ENCODE results near the gene CCL26. TPM values are rescaled to one million over a fixed set of nuclear protein-coding genes. Genes with fewer than 3 reads are reported as not detected.

CCL26 gene
- 1 to 10 TPM in 2 of 4 donors, not detected in 2; 3.8 to 6.3 TPM for total RNA-seq

- WGBS, 2 donors: 44 to 46% methylated on average over 9 of the region's 9 CpGs
- no peaks in the 10 kb centered on the region for H3K9me3 ChIP-seq
- DNase-seq (ENCODE audit: low spot score in 2 of 2): peak; percentile 57 to 77
- no peaks in the 10 kb centered on the region for H3K27me3 ChIP-seq
- no peak within 1 kb of the TSS for H3K4me3 ChIP-seq
- H3K36me3 ChIP-seq: no peaks in the 10 kb centered on the region
- H3K4me1 ChIP-seq: peaks cover 0 to 22% (median 0%) of the 10 kb centered on the region in 4 donors
- TF ChIP-seq CTCF (IDR thresholded peaks at IDR 0.05) (no peak), POLR2A (IDR thresholded peaks at IDR 0.05) (no peak), EP300 (IDR thresholded peaks at IDR 0.05) (peak in 1 of 2 donors; percentile 33)
- peak within 1 kb of the TSS in 3 of 4 donors; percentile 10 to 80 (median 74) for H3K27ac ChIP-seq
Measured at GRCh38 chr7:75772081-75773077, at the start of gene CCL26. TSS of gene CCL26 (minus strand) at chr7:75772211. CDS start at chr7:75772176, 35 bp downstream.

- WGBS, 2 donors: 90 to 97% methylated on average over 1 of the region's 1 CpG
- H3K27me3 ChIP-seq: no peaks in the 10 kb centered on the region
- peaks cover 0 to 3% (median 0%) of the 10 kb centered on the region in 4 donors for H3K4me1 ChIP-seq
- H3K9me3 ChIP-seq: no peaks in the 10 kb centered on the region
- TF ChIP-seq CTCF (IDR thresholded peaks at IDR 0.05) (no peak), POLR2A (IDR thresholded peaks at IDR 0.05) (no peak), EP300 (IDR thresholded peaks at IDR 0.05) (no peak)
- no peak for DNase-seq (ENCODE audit: low spot score in 2 of 2)
- H3K4me3 ChIP-seq: no peak overlapping the region
- no peaks in the 10 kb centered on the region for H3K36me3 ChIP-seq
- no peak overlapping the region for H3K27ac ChIP-seq
Measured at GRCh38 chr7:75820688-75821087, 48.7 kb upstream of the CCL26 start.

GRCh38 chr7:75819711-75820110, 47.7 kb upstream of the CCL26 start:
- no peaks in the 10 kb centered on the region for H3K27me3 ChIP-seq
- H3K9me3 ChIP-seq: no peaks in the 10 kb centered on the region
- peaks cover 0 to 3% (median 0%) of the 10 kb centered on the region in 4 donors for H3K4me1 ChIP-seq
- WGBS, 2 donors: 62 to 70% methylated on average over 2 of the region's 2 CpGs
- TF ChIP-seq EP300 (IDR thresholded peaks at IDR 0.05) (no peak), CTCF (IDR thresholded peaks at IDR 0.05) (no peak), POLR2A (IDR thresholded peaks at IDR 0.05) (no peak)
- H3K36me3 ChIP-seq: no peaks in the 10 kb centered on the region
- H3K27ac ChIP-seq: no peak overlapping the region
- no peak overlapping the region for H3K4me3 ChIP-seq
- peak in 1 of 2 donors; percentile 48 for DNase-seq (ENCODE audit: low spot score in 2 of 2)

- H3K27ac ChIP-seq: no peak overlapping the region
- TF ChIP-seq CTCF (IDR thresholded peaks at IDR 0.05) (no peak), EP300 (IDR thresholded peaks at IDR 0.05) (no peak), POLR2A (IDR thresholded peaks at IDR 0.05) (no peak)
Measured at GRCh38 chr7:75818472-75818871, 46.5 kb upstream of the CCL26 start.

GRCh38 chr7:75817116-75817515, 45.1 kb upstream of the CCL26 start:
- TF ChIP-seq CTCF (IDR thresholded peaks at IDR 0.05): no peak
- no peak for TF ChIP-seq EP300 (IDR thresholded peaks at IDR 0.05)
- no peak for TF ChIP-seq POLR2A (IDR thresholded peaks at IDR 0.05)
- Histone ChIP-seq H3K9me3 (no peaks in the 10 kb centered on the region), H3K27ac (no peak overlapping the region), H3K27me3 (no peaks in the 10 kb centered on the region), H3K4me3 (no peak overlapping the region), H3K36me3 (no peaks in the 10 kb centered on the region), H3K4me1 (peaks cover 0 to 3% (median 0%) of the 10 kb centered on the region in 4 donors)
- no peak for DNase-seq (ENCODE audit: low spot score in 2 of 2)
- WGBS, 2 donors: 53 to 55% methylated on average over 6 of the region's 6 CpGs

More at GRCh38 chr7:75818472-75818871, 46.5 kb upstream of the CCL26 start:
- Histone ChIP-seq H3K4me1 (peaks cover 0 to 3% (median 0%) of the 10 kb centered on the region in 4 donors), H3K4me3 (no peak overlapping the region), H3K9me3 (no peaks in the 10 kb centered on the region), H3K36me3 (no peaks in the 10 kb centered on the region), H3K27me3 (no peaks in the 10 kb centered on the region)
- no peak for DNase-seq (ENCODE audit: low spot score in 2 of 2)
- 78 to 92% methylated on average over 5 of the region's 5 CpGs for WGBS, 2 donors
